Type B pancreatic cell (in vitro differentiated cells): Measurements from ENCODE around the gene DNAJC17. TPM values are rescaled to one million over a fixed set of nuclear protein-coding genes. Genes with fewer than 3 reads are reported as not detected.

Experiments
- DNase-seq: peaks from one replicate; pipeline ENCODE4 v3.0.0; 2021; ENCODE audit warnings: mixed read lengths; ENCODE audit not compliant: unreplicated experiment; ENCODE audit errors: extremely low spot score
- H3K27ac Mint-ChIP-seq: 2 replicates; pipeline ENCODE4 v1.8.0; 2021; ENCODE audit warnings: mild to moderate bottlenecking, mixed read lengths
- H3K27me3 Mint-ChIP-seq: 2 replicates; pipeline ENCODE4 v1.8.0; 2021; ENCODE audit warnings: mixed read lengths
- H3K36me3 Mint-ChIP-seq: 2 replicates; pipeline ENCODE4 v1.8.0; 2021; ENCODE audit warnings: mixed read lengths
- H3K4me1 Mint-ChIP-seq: one replicate; pipeline ENCODE4 v1.8.0; 2021; ENCODE audit warnings: mixed read lengths; ENCODE audit not compliant: unreplicated experiment
- H3K4me3 Mint-ChIP-seq: 2 replicates; pipeline ENCODE4 v1.8.0; 2021; ENCODE audit warnings: mild to moderate bottlenecking, mixed read lengths
- H3K9me3 Mint-ChIP-seq: 2 replicates; pipeline ENCODE4 v1.8.0; 2021; ENCODE audit warnings: mixed read lengths
- CTCF ChIP-seq: fragments of 200-600 bp; sonication (generic); conservative IDR thresholded peaks from 2 replicates; pipeline ENCODE4 v1.5.0; 2021; ENCODE audit warnings: antibody characterized with exemption, mild to moderate bottlenecking
- total RNA-seq: library from RNA; stranded (reverse); gene quantifications from 2 replicates; pipeline ENCODE4 v1.2.1, GENCODE V29; 2021; ENCODE audit warnings: low replicate concordance

The DNAJC17 gene
- total RNA-seq, 1 donor from 2014 or later: 38.3 TPM

- Mint-ChIP-seq H3K27me3 (no peaks in the 10 kb centered on the region), H3K4me1 (peaks cover 38% of the 10 kb centered on the region), H3K9me3 (no peaks in the 10 kb centered on the region), H3K27ac (peak overlapping the region; percentile 81), H3K4me3 (no peak overlapping the region), H3K36me3 (peaks cover 10% of the 10 kb centered on the region)
- no peak for DNase-seq
- TF ChIP-seq CTCF: no peak
Measured at GRCh38 chr15:40789119-40789518, 18.2 kb downstream of the DNAJC17 start.

- DNase-seq: no peak
- Mint-ChIP-seq H3K27me3 (no peaks in the 10 kb centered on the region), H3K36me3 (peaks cover 5% of the 10 kb centered on the region), H3K4me1 (peaks cover 29% of the 10 kb centered on the region), H3K27ac (peak overlapping the region; percentile 96), H3K9me3 (no peaks in the 10 kb centered on the region), H3K4me3 (peak overlapping the region; percentile 39)
- TF ChIP-seq CTCF: no peak
Measured at GRCh38 chr15:40787991-40788390, 19.3 kb downstream of the DNAJC17 start.

GRCh38 chr15:40787344-40787841, 19.9 kb downstream of the DNAJC17 start:
- no peak for DNase-seq
- Mint-ChIP-seq H3K27me3 (no peaks in the 10 kb centered on the region), H3K9me3 (no peaks in the 10 kb centered on the region), H3K36me3 (peaks cover 4% of the 10 kb centered on the region), H3K4me3 (peak overlapping the region; percentile 60), H3K4me1 (peaks cover 29% of the 10 kb centered on the region), H3K27ac (peak overlapping the region; percentile 96)
- TF ChIP-seq CTCF: no peak

GRCh38 chr15:40785814-40786213, 21.5 kb downstream of the DNAJC17 start:
- no peak for DNase-seq
- H3K36me3 Mint-ChIP-seq: no peaks in the 10 kb centered on the region
- peaks cover 29% of the 10 kb centered on the region for H3K4me1 Mint-ChIP-seq
- H3K9me3 Mint-ChIP-seq: no peaks in the 10 kb centered on the region
- H3K27ac Mint-ChIP-seq: peak overlapping the region; percentile 96
- no peaks in the 10 kb centered on the region for H3K27me3 Mint-ChIP-seq
- peak overlapping the region; percentile 46 for H3K4me3 Mint-ChIP-seq
- TF ChIP-seq CTCF: no peak

GRCh38 chr15:40785164-40785563, 22.1 kb downstream of the DNAJC17 start:
- TF ChIP-seq CTCF: no peak
- no peaks in the 10 kb centered on the region for H3K9me3 Mint-ChIP-seq
- no peak for DNase-seq
- no peaks in the 10 kb centered on the region for H3K27me3 Mint-ChIP-seq
- no peaks in the 10 kb centered on the region for H3K36me3 Mint-ChIP-seq
- peak overlapping the region; percentile 96 for H3K27ac Mint-ChIP-seq
- H3K4me3 Mint-ChIP-seq: peak overlapping the region; percentile 46
- H3K4me1 Mint-ChIP-seq: peaks cover 29% of the 10 kb centered on the region
